ENCODE results near the gene MAFG.

MAFG gene

DNA sequence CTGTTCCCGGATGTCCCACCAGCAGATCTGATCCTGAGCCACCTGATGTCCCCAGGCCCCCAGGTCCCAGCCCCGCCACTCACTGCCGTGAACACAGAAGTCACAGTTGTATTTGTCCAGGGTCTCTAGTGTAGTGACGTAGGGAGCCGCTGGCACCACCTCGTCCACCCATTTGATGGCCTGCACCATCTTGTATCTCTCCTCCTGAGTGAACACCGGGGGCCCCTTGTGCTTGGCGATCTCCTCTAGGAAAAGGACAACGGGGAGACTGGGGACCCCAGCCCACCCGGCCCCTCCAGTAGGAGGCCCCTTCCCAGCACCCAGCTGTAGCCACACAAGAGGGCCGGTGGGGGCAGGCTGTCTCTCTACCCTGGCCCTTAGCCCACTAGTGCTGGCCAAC, 18.7 kb downstream of the MAFG start:
- no peak for DNase-seq

DNA sequence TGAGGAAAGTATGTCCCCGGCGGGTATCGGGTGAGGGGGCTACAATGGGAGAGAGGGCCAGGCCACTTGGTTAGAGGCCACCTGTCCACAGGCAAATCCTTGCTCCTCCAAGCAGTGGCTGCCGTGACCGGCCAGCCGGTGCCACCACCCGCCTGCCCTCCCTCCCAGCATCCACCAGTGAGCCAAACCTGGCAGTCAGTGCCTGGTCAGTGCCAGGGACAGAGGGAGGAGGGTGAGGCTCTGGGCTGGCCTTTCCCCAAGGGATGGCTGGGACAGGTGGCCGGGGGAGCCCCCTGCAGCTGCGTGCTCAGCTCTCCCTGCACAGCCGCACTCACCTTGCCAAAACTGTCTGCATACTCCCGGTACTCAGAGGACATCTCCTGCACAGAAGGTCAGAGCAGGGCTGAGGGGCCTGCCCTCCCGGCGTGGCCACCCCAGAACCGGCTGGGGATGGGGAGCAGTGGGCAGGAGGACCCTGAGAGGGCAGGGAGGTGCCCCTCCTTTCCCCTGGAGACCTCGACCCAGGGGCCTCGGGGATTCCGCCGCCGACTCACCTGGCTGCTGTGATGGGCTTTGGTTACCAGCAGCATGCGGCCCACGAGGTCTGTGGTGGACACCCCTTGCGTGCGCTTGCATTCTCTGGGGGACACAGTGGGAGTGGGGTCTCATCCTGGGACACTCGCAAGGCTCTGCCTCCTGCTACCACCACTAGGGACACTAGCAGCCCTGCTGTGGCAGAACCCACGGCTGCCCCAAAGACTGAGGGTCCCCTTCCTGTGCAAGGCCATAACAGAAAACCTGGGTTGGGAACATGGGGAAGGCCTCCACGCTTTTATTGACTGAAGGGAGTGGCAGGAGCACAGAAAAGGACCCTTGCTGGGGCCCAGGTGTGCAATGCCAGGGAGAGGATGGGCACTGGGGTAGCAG, 20.1 kb downstream of the MAFG start:
- DNase-seq, result no peak

DNA sequence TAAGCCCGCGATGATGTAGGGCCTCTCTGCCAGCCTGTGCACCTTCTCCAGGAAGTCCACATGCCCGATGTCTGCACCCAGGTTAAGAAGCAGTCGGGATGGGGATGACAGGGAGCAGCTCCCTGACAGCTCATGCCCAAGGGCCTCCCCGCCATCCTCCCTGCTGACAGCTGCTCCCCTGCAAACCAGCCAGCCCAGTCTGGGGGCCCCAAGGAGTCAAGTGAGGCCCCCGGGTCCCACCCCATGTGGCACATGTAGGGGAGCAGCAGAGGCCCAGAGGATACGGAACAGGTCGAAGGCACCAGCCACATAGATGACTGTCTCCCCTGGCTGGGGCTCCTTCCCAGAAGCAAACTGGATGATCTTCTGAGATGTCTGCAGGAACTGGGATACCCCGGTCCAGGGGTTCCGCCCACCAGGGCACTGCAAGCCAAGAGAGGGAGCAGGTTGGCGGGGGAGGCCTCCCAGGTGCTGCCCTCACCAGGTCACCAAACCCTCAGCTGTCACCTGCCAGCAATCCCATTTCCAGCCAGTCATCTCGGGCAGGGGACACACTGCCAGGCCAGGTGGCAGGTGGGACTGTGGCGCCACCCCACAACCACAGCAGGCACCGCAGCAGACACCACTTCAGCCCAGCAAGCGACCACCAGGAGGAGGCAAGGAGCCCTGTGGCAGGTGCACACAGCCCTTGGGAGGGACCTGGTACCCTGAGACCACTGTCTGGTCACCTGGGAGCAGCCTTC, 20.9 kb downstream of the MAFG start:
- no peak for DNase-seq

DNA sequence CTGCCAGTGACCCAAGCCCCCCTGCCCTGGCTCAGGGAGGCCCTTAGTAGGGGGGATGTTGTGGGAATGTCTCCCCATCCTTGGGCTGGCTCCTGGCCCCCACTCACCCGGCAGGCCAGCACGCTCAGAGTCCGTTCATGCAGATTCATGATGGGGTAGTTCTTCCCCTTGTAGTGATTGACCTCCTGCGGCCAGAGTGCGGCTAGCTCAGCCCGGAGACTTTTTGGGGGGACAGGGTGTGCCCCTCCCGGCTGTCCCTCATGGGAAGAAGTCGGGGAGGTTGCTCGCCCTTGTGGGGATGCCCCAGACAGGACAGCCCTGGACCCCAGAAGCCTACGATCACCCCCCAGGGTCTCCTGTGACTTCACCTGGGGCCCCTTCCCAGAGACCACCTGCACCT, 21.5 kb downstream of the MAFG start:
- DNase-seq, result no peak

DNA sequence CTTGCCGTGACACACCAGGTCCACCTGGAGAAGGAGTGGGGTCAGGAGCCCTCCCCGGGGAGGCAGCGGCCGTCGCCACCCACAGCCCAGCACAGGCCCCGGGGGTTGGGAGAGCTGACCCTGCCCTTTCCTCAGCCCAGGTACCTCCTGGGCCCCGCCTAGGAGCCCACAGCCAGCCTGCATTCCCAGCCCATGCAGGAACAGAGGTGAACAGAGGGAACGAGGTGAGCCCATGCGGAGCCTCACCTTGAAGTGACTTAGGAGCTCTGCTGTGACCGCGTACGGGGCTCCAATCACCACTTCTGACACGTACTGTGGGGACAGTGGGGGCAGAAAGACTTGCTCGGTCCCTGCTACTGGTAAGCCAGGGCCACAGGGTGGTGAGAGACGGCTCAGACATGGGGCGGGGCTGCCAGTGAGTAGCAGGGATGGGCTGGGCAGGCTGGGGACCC, 22.1 kb downstream of the MAFG start:
- no peak for DNase-seq

DNA sequence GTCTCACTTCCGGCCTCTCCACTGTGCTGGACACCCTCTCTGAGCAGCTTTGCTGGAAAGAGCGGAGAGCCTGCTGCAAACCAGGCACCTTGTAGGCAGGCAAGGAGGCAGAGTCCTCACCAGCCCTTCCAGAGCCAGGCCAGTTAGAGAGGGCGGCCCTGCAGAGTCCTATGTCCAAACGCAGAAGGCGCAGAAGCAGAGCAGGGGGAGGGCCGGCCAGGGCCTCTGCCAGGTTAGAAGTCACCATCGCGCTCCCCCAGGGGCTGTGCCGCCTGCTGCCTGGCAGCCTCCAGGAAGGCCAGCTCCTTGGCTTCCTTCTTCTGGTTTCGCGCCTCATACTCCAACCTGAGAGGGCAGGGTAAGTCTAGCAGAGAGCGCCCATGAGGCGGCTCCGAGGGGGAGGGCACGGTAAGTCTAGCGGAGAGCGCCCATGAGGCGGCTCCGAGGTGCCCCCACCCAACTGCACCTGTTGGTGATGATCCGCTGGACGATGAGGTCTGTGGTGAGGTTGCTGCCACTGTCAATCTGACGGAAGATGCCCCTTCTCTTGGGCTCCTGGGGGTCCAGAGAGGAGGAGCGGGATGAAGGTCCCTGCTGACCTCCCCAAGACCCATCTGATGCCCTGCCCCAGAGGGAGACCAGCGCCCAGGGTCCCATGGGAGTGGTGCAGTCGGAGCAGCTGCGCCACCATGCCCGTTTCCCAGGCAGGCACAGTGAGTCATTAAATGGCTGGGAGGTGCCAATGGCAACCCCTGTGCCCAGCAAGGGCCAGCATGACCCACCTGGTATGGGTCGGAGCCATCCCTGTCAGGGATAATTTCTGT, 22.7 kb downstream of the MAFG start:
- no peak for DNase-seq

DNA sequence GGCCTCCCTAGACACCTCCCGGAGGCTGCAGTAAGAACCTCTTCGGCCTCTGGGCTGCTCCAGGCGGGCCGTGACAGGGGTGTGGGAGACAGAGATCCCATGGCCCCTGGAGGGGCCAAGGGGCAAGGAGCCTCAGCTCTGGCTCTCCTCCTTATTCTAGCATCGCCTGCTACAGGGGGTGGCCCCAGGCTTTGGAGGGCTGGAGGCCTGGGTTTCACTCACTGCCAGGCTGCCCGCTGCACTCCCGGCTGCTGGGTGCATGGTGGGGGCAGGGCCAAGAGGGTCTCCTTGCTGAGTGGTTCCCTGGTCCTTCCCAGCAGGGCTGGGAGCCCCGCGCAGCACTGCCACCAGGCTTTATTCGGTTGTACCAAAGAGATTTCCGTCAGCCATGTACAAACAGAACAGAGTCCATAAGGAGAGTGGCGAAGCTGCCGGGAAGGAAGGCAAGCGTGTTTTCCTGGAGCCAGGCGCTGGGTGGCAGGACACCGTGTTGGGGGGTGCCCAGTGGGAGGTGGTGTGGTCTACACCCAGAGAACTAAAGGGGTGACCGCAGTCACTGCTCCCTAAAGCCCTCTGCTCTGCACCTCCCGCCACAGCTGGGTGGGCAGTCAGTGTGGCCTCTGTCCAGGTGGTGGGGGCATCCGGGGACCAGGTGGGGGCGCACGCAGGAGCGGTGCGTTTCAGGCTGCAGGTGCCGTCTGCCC, 23.5 kb downstream of the MAFG start:
- no peak for DNase-seq

DNA sequence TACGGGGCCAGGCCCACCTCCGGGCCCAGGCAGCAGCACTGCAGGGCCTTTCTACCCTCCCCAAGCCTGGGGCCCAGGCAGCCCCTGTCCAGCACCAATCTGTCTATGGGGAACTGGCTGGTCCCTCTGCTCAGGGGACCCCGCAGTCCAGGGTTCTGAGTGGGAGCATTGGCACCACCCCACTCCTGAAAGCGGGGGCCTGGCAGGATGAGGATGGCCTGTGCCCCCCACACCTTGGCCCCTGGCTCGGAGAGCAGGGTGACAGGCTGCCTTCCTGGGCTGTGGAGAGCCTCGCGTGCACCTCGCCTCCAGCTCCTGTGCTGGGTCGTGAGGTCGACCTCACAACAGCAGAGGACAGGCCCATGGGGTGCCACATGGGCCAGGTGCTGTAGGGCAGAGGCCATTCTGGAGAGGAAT, 24.1 kb downstream of the MAFG start:
- no peak for DNase-seq

DNA sequence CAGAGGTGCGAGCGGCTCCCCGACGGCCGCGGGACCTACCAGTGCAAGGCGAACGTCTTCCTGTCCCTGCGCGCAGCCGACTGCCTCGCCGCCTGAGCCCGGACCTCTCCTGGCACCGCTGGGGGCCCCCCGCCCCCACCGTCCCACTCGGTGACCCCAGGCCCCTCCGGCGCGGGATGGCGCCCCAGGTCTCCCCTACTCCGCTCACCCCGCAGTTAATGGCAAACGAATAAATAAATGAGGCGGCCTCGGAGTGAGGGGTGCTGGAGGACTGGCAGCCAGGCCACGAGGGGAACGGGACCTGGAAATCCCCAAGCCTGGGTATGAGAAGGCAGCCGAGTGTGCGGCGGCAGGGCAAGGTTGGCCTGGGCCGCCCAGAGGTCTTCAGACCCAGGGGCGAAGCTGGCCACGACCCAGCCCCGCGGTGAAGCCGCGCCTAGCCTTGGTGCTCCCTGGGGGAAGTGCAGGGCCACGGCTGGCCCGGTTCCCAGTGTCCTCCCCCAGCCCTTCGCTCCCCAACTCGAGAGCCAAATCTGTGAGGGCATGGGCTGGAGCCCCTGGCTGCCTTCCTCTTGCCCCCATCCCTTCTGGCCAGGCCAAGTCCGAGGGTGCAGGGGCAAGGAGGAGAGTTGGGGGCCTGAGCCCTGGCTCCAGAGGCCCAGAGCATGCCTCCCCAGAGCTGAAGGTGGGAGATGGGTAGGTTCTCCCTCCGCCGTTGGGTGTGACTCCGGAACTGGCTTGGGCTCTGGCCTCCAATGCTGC, 24.7 kb downstream of the MAFG start:
- DNase-seq, result no peak

DNA sequence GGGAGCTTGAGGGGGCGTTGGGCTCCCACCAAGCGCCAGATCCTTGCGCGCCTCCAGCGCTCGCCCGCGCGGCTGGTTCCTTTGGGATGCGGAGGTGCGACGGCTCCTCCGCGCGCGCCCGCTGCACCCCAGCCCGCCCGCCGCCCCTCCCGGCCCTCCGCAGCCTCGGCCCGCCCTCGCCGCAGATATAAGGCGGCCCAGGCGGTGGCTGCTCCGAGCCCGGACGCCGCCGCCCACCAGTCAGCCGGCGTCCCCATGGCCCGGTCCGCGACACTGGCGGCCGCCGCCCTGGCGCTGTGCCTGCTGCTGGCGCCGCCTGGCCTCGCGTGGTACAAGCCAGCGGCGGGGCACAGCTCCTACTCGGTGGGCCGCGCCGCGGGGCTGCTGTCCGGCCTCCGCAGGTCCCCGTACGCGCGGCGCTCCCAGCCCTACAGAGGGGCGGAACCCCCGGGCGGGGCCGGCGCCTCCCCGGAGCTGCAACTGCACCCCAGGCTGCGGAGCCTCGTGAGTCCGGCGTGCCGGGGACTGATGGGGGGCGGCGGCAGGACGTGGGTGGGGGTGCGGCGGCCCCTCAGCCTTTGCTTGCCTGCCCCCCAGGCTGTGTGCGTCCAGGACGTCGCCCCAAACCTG, 25.4 kb downstream of the MAFG start, which contains the start of gene NPB:
Gene NPB (plus strand): TSS at position 216 of the 630 bp plus-strand sequence. CDS start 40 bp downstream, at position 256.
- no peak for DNase-seq

DNA sequence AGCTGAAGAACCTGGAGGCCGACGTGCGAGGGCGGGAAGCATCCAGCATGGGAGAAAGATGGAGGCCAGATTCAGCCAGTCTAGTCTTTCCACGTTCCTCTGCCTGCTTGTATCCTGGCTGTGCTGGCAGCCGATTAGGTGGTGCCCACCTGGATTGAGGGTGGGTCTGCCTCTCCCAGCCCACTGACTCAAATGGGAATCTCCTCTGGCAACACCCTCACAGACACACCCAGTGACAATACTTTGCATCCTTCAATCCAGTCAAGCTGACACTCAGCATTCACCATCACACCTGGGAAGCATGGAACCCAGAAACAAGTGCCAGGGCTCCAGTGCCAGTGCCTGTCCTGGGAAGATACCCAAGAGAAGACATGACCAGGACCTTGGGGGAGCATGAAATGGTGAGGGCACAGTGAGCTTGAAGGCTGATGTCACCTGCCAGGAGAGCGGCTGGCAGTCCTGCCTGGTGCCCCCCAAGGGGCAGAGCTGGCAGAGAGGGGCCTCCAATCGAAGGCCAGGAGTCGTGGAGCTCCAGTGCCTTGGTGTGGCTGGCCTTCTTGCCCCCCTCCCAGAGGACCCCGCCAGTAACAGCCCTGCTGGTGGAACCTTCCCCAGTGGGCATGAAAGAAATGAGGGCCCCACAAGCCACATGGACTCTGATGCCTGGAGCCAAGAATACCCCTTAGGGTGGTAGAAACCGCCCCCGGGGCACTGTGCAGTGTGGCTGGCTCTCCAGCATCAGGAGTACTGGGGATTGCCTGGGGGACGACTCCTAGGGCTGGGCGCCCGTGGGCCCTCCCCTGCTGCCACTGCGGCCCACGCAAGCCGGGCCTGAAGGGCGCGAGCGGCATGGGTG, 26.1 kb downstream of the MAFG start:
- no peak for DNase-seq

DNA sequence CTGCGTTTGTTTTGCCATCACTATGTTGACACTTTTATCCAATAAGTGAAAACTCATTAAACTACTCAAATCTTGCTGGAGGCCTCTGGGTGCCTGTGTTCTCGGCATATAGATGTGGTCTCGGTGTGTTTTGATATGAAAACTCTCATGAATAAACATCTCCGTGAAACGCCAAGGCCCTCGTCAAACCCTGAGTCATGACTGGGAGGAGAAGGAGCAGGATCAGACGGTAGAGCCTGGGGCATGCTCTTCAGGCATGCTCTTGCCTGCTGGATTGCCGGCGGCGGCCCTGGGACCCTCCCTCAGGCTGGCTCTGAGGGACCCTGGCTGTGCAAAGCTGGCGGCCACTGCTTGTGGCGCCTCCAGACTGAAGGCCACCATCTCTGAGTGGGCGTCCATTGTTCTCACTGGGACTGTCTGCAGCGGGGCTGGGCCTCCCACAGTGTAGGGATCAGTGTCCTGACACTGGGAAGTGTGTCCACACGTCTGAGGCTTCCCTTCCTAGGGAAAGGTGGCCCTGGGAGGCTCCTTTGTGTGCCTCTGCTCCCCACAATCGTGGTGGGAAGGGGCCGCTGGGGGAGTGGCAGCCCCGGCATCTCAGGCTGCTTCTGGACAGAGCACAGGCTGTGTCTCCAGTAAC, 27.2 kb downstream of the MAFG start:
- DNase-seq, result no peak

DNA sequence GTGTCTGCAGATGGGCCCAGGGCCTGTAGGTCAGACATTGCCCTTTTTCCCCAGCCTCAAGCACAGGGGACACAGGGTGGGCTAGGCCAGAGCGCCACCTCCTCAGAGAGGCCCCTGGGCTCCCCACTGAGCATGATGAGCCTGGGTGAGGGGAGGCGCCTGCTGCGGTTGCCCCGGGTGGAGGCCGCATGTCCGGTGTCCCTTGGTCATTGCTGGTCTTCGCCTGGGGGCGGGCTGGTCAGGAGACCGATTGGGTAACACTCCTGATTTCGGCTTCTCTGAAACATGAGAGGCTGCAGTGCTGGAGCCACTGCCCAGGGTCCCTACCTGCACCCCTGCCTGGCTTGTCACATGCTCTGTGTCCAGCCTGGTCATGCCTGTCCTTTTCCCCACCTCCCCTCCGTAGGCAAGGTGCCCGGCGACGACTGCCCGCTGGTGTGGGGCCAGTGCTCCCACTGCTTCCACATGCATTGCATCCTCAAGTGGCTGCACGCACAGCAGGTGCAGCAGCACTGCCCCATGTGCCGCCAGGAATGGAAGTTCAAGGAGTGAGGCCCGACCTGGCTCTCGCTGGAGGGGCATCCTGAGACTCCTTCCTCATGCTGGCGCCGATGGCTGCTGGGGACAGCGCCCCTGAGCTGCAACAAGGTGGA, 27.9 kb downstream of the MAFG start:
- no peak for DNase-seq

DNA sequence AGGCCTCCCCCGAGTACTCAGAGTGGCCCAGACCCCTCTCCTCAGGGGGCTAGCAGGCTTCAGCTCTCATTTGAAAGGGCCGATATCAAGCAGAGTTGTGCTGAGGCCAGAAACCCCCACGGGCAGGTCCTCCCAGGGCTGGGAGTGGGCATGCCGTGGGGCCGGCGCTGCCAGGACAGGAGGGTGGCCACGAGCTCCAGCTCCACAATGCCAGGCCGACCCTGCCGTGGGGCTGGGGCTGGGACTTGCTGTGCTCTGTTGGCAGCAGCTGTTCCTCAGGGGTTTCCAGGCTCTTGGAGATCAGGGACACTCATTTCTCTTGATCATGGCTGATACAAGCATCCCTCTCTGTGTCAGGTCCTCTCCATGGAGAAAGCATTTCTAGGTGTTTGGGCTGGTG, 28.6 kb downstream of the MAFG start:
- DNase-seq, result no peak

DNA sequence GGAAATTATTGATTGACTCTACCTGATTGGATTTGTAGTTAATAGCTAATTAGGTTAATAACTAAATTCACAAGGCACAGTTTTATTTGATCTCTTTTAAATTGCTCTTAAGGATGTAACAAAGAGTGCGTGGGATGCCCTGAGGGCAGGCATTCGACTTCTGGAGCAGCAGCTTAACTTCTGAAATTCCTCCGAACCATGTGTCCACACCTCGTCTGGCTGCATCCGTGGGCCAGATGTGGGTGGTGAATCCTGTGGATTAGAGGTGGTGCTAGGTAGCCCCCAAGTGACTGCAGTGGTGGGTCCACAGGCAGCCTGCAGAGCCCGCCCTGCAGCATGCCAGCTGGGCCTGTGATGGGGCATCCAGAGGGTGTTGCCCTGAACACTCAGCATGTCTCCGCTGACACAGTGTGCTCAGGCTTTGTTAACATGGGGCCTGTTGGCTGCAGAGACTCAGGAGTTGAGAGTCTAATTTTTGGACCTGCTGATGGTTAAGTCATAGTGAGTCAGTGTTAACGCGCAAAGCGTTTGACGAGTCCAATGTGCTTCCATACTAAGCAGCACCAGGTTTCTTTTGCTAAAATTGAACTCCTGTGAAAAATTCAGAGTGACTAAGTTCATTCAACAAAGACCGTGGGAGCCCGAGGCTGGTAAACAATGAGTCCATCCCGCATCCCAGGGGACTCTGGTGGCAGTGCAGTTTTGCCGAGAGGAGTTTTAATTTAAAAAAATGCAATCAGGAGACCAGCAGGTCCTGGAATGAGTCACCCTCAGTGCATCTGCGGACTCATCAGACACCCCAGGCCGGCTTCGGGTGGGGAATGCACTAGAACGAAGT, 29.3 kb downstream of the MAFG start:
- no peak for DNase-seq

DNA sequence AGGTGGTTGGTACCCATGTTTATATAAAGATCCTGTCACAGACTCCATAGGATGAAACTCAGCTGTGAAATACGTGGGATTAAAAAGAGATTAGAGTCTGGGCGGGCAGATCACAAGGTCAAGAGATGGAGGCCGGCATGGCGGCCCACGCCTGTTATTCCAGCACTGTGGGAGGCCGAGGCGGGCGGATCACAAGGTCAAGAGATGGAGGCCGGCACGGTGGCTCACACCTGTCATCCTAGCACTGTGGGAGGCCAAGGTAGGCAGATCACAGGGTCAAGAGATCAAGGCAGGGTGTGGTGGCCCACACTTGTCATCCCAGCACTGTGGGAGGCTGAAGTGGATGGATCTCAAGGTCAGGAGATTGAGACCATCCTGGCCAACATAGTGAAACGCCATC, 32.1 kb downstream of the MAFG start:
- no peak for DNase-seq

DNA sequence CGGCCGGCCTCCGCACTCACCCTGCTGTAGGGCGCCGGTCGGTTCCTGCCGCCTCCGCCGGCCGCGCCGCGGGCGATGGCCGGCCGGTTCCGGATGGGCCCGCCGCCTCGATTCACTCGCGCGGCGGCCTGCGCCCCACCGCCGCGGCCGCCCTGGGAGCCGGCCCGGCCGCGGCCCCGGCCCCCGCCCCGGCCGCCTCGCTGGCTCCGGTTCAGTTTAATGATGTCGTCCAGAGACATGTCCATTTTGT, 36.3 kb downstream of the MAFG start:
- no peak for DNase-seq

Data from NCI-H187 (cell line).